PFSK-1 (cell line): ENCODE results near the gene HSD17B3.

Experiments
- FOXP2 ChIP-seq: optimal IDR thresholded peaks from 2 replicates; pipeline ENCODE3; 2011; ENCODE audit warnings: borderline replicate concordance, control low read depth, inconsistent platforms; ENCODE audit not compliant: insufficient read depth; ENCODE audit errors: extremely low read length, extremely low read depth
- POLR2AphosphoS5 ChIP-seq: IDR thresholded peaks from 2 replicates; pipeline ENCODE4 v1.6.1; 2012; ENCODE audit warnings: low read depth, mild to moderate bottlenecking, control low read depth, low read length, moderate library complexity
- REST ChIP-seq, 2 experiments: IDR thresholded peaks; 2 replicates each; pipeline versions ENCODE4 v1.6.1 to v1.8.0; 2011 to 2012; ENCODE audit warnings: low read depth in 2 of 2, low read length in 2 of 2, control low read depth in 1 of 2, inconsistent platforms in 1 of 2, mild to moderate bottlenecking in 1 of 2, moderate library complexity in 1 of 2; ENCODE audit not compliant: insufficient read depth in 1 of 2
- SIN3A ChIP-seq: IDR thresholded peaks from 2 replicates; pipeline ENCODE4 v1.6.1; 2012; ENCODE audit warnings: mild to moderate bottlenecking, low read length, moderate library complexity, borderline replicate concordance; ENCODE audit not compliant: insufficient read depth
- TAF1 ChIP-seq: IDR thresholded peaks from 2 replicates; pipeline ENCODE4 v1.6.1; 2012; ENCODE audit warnings: low read length, control low read depth, borderline replicate concordance; ENCODE audit not compliant: insufficient read depth

HSD17B3 gene

GRCh38 chr9:96222132-96222531 lies 79.8 kb downstream of the HSD17B3 start:
- TF ChIP-seq FOXP2 (no peak), POLR2AphosphoS5 (no peak), REST (IDR thresholded peaks at IDR 0.05; ENCODE audit: insufficient read depth in 1 of 2, low read depth in 2 of 2, low read length in 2 of 2) (no peak), SIN3A (no peak), TAF1 (no peak)

- no peak for TF ChIP-seq TAF1
Observed at GRCh38 chr9:96219900-96220257, 82.1 kb downstream of the HSD17B3 start.

- TF ChIP-seq REST (IDR thresholded peaks at IDR 0.05; ENCODE audit: insufficient read depth in 1 of 2, low read depth in 2 of 2, low read length in 2 of 2) (no peak), FOXP2 (no peak), SIN3A (no peak), TAF1 (no peak), POLR2AphosphoS5 (no peak)
Observed at GRCh38 chr9:96219026-96219899, 82.7 kb downstream of the HSD17B3 start.

GRCh38 chr9:96217754-96218693 lies 84.0 kb downstream of the HSD17B3 start:
- no peak for TF ChIP-seq SIN3A
- peak; percentile 89 for TF ChIP-seq FOXP2

GRCh38 chr9:96217294-96217707 lies 84.7 kb downstream of the HSD17B3 start:
- TF ChIP-seq FOXP2: no peak
- TF ChIP-seq POLR2AphosphoS5: no peak
- no peak for TF ChIP-seq REST (IDR thresholded peaks at IDR 0.05; ENCODE audit: insufficient read depth in 1 of 2, low read depth in 2 of 2, low read length in 2 of 2)
- no peak for TF ChIP-seq SIN3A
- TF ChIP-seq TAF1: no peak
